Measurements from ENCODE around the gene DUSP10. TPM values are rescaled to one million over a fixed set of nuclear protein-coding genes. Genes with fewer than 3 reads are reported as not detected.

The DUSP10 gene
- total RNA-seq, 2 donors from 2014 or later: 6.5 to 11.7 TPM

GRCh38 chr1:221782477-221782876 lies 40.6 kb upstream of the DUSP10 start:
- Mint-ChIP-seq H3K27ac (no peak overlapping the region), H3K4me1 (peaks cover 8% of the 10 kb centered on the region), H3K36me3 (ENCODE audit: low read depth) (no peaks in the 10 kb centered on the region), H3K9me3 (no peaks in the 10 kb centered on the region), H3K27me3 (ENCODE audit: insufficient read depth) (peaks cover 64% of the 10 kb centered on the region), H3K4me3 (no peak overlapping the region)
- DNase-seq: no peak
- Histone ChIP-seq H3K4me1 (ENCODE audit: control insufficient read depth, insufficient read depth, low read length) (no peaks in the 10 kb centered on the region), H3K9ac (ENCODE audit: extremely low read depth, low read length, poor library complexity, severe bottlenecking) (no peak overlapping the region), H3K9me3 (ENCODE audit: control insufficient read depth, low read length) (no peaks in the 10 kb centered on the region), H3K27ac (ENCODE audit: low read depth, low read length) (no peak overlapping the region), H3K4me3 (ENCODE audit: low read length) (no peak overlapping the region), H3K36me3 (ENCODE audit: control insufficient read depth, insufficient read depth, low read length) (no peaks in the 10 kb centered on the region), H3K27me3 (ENCODE audit: control insufficient read depth, insufficient read depth, low read length, poor library complexity, severe bottlenecking) (peaks cover 63% of the 10 kb centered on the region)
- 67 to 89% methylated on average over 1 to 2 of the region's 2 CpGs for WGBS, 2 experiments (ENCODE audit: insufficient coverage in 1 of 2, insufficient read length in 1 of 2)
- TF ChIP-seq CTCF (conservative IDR thresholded peaks at IDR 0.05): no peak

GRCh38 chr1:221781102-221781755 lies 39.3 kb upstream of the DUSP10 start:
- Mint-ChIP-seq H3K27ac (no peak overlapping the region), H3K4me3 (no peak overlapping the region), H3K4me1 (peaks cover 8% of the 10 kb centered on the region), H3K9me3 (no peaks in the 10 kb centered on the region), H3K27me3 (ENCODE audit: insufficient read depth) (peaks cover 77% of the 10 kb centered on the region), H3K36me3 (ENCODE audit: low read depth) (no peaks in the 10 kb centered on the region)
- no peak for TF ChIP-seq CTCF (conservative IDR thresholded peaks at IDR 0.05)
- Histone ChIP-seq H3K27ac (ENCODE audit: low read depth, low read length) (no peak overlapping the region), H3K9ac (ENCODE audit: extremely low read depth, low read length, poor library complexity, severe bottlenecking) (no peak overlapping the region), H3K27me3 (ENCODE audit: control insufficient read depth, insufficient read depth, low read length, poor library complexity, severe bottlenecking) (peaks cover 76% of the 10 kb centered on the region), H3K9me3 (ENCODE audit: control insufficient read depth, low read length) (no peaks in the 10 kb centered on the region), H3K4me1 (ENCODE audit: control insufficient read depth, insufficient read depth, low read length) (no peaks in the 10 kb centered on the region), H3K36me3 (ENCODE audit: control insufficient read depth, insufficient read depth, low read length) (no peaks in the 10 kb centered on the region), H3K4me3 (ENCODE audit: low read length) (no peak overlapping the region)
- 88 to 94% methylated on average over 4 to 6 of the region's 7 CpGs for WGBS, 2 experiments (ENCODE audit: insufficient coverage in 1 of 2, insufficient read length in 1 of 2)
- no peak for DNase-seq

DNA sequence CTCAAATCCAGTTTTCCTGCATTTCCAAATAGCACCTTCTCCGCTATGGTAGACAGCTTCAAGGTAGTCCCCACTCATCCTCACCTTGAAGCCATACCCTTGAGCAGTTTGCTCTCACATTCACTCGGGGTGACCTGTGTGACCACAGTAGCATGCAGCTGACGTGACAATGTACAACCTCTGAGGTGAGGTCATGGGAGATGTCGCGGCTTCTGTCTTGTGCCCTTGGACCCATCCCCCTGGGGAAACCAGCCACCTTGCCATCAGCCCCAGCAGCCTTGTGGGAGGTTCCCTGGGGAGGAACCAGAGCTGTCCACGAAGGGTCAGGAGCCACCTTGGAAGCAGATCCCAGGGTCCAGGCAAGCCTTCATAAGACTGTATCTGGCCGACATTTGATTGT lies 38.3 kb upstream of the DUSP10 start:
- H3K27ac Mint-ChIP-seq: no peak overlapping the region

More for the DNA sequence above, 38.3 kb upstream of the DUSP10 start:
- H3K36me3 Mint-ChIP-seq (ENCODE audit: low read depth): no peaks in the 10 kb centered on the region
- no peaks in the 10 kb centered on the region for H3K9me3 Mint-ChIP-seq
- 83 to 88% methylated on average over 6 to 7 of the region's 7 CpGs for WGBS, 2 experiments (ENCODE audit: insufficient coverage in 1 of 2, insufficient read length in 1 of 2)
- no peaks in the 10 kb centered on the region for H3K36me3 ChIP-seq (ENCODE audit: control insufficient read depth, insufficient read depth, low read length)
- no peak overlapping the region for H3K4me3 Mint-ChIP-seq
- peaks cover 82% of the 10 kb centered on the region for H3K27me3 Mint-ChIP-seq (ENCODE audit: insufficient read depth)
- H3K9ac ChIP-seq (ENCODE audit: extremely low read depth, low read length, poor library complexity, severe bottlenecking): no peak overlapping the region
- no peaks in the 10 kb centered on the region for H3K9me3 ChIP-seq (ENCODE audit: control insufficient read depth, low read length)
- no peak for TF ChIP-seq CTCF (conservative IDR thresholded peaks at IDR 0.05)
- no peak overlapping the region for H3K27ac ChIP-seq (ENCODE audit: low read depth, low read length)
- no peaks in the 10 kb centered on the region for H3K4me1 ChIP-seq (ENCODE audit: control insufficient read depth, insufficient read depth, low read length)
- DNase-seq: no peak
- H3K4me3 ChIP-seq (ENCODE audit: low read length): no peak overlapping the region
- peaks cover 82% of the 10 kb centered on the region for H3K27me3 ChIP-seq (ENCODE audit: control insufficient read depth, insufficient read depth, low read length, poor library complexity, severe bottlenecking)
- peaks cover 8% of the 10 kb centered on the region for H3K4me1 Mint-ChIP-seq
